ENCODE results near the gene PCBP3. TPM values are rescaled to one million over a fixed set of nuclear protein-coding genes. Genes with fewer than 3 reads are reported as not detected.

PCBP3 gene
- total and polyA plus RNA-seq, 2 of the 8 experiments (the other 6 are each of a cell fraction or from before 2014, with no cell fraction given): 3.5 to 6.3 TPM

DNA sequence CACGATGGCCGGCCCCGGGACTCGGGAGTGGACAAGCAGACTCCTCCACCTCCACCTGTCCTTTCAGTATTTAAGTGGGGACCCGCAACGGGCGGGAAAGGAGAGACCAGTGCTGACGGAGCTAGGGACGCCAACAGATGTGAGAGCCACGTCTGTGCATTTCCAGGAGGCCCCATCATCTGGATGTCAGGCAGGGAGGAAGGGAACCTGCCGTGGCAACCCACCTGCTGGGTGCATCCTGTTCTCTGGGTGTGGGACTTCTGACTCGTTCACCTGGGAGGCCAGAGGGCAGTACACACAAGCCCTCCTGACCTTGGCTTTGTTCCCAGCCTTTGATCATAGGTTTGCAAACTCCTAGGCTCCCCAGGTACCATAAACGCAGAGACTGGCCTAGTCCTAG is 5.6 kb upstream of the PCBP3 start:
- Histone ChIP-seq H3K36me3 (ENCODE audit: control insufficient read depth in 2 of 4, insufficient read depth in 4 of 4, low read length in 3 of 4) (no peaks in the 10 kb centered on the region; a peak in 1 of 8 replicates), H3K4ac (replicated peaks; ENCODE audit: insufficient read length, low read depth, low read length) (no peak overlapping the region), H2BK15ac (ENCODE audit: low read length) (no peak overlapping the region), H3K79me2 (ENCODE audit: control insufficient read depth in 1 of 2, insufficient read depth in 2 of 2, low read length in 2 of 2) (no peaks in the 10 kb centered on the region), H3K27me3 (replicated peaks in 1 of 4; ENCODE audit: control insufficient read depth in 3 of 4, extremely low read depth in 1 of 4, insufficient read depth in 3 of 4, low read length in 3 of 4) (peaks cover 0 to 20% (median 14%) of the 10 kb centered on the region in 4 experiments; a peak in 6 of 7 replicates), H3K4me1 (replicated peaks in 1 of 4; ENCODE audit: control insufficient read depth in 3 of 4, insufficient read depth in 4 of 4, low read length in 3 of 4) (peaks cover 2 to 8% (median 5%) of the 10 kb centered on the region in 4 experiments; a peak in 4 of 7 replicates), H3K4me3 (ENCODE audit: extremely low read depth in 1 of 4, insufficient read depth in 2 of 4, low read depth in 3 of 4, low read length in 4 of 4) (no peak overlapping the region), H2BK5ac (ENCODE audit: low read depth, low read length) (no peak overlapping the region), H3K4me2 (ENCODE audit: insufficient read depth in 1 of 2, low read depth in 2 of 2, low read length in 2 of 2) (no peak overlapping the region), H2BK20ac (ENCODE audit: low read length) (no peak overlapping the region), H2BK120ac (replicated peaks; ENCODE audit: low read depth, low read length) (no peak overlapping the region), H2AK5ac (ENCODE audit: low read depth, low read length) (no peak overlapping the region), H4K8ac (ENCODE audit: extremely low read depth, insufficient read depth, low read length) (no peak overlapping the region), H2BK12ac (ENCODE audit: low read depth, low read length) (0 out of 2 replicates have a peak overlapping the region, but pooled peaks have one; percentile 17), H3K23ac (ENCODE audit: insufficient read length) (no peak overlapping the region), H3K23me2 (ENCODE audit: low read depth, low read length) (peaks cover 22% of the 10 kb centered on the region), H3K9ac (replicated peaks in 1 of 4; ENCODE audit: extremely low read depth in 1 of 4, low read depth in 3 of 4, low read length in 3 of 4) (no peak overlapping the region), H3K18ac (ENCODE audit: extremely low read depth, low read length) (no peak overlapping the region), H3K56ac (replicated peaks; ENCODE audit: insufficient read length, low read depth, low read length) (no peak overlapping the region), H4K91ac (replicated peaks; ENCODE audit: insufficient read length, low read length) (no peak overlapping the region), H3K14ac (ENCODE audit: insufficient read length) (no peak overlapping the region), H4K5ac (ENCODE audit: insufficient read length, low read depth, low read length) (no peak overlapping the region), H3K79me1 (ENCODE audit: low read depth, low read length) (no peaks in the 10 kb centered on the region), H4K20me1 (replicated peaks in 1 of 2; ENCODE audit: control insufficient read depth in 1 of 2, insufficient read depth in 2 of 2, low read length in 2 of 2) (peaks cover 0 to 16% of the 10 kb centered on the region in 2 experiments), H3K27ac (ENCODE audit: low read depth, low read length) (no peak overlapping the region), H2AFZ (ENCODE audit: low read length) (no peak overlapping the region), H3K9me3 (ENCODE audit: insufficient read depth in 2 of 2, low read depth in 1 of 2, low read length in 1 of 2) (peaks cover 3 to 9% of the 10 kb centered on the region in 2 experiments; a peak in 2 of 4 replicates)
- 80% methylated on average over 9 of the region's 13 CpGs; no CpG with 5 or more reads in 1 of the 2 experiments for WGBS, 2 experiments (ENCODE audit: extremely low coverage in 1 of 2, insufficient coverage in 1 of 2, insufficient read length in 1 of 2, insufficient replicate concordance in 2 of 2, low coverage in 1 of 2, low lambda C conversion rate in 2 of 2, missing lambda C conversion rate in 1 of 2)
- FAIRE-seq: no peak
- CTCF ChIA-PET (ENCODE audit: partially characterized antibody): interaction anchor here (0.7 to 1.1 kb wide), 3 partner anchors 43 to 82 kb away, joined by 3 read pairs; no protein-coding TSS in a partner anchor
- POLR2A ChIA-PET (ENCODE audit: partially characterized antibody): no interaction called here
- no peak for DNase-seq (ENCODE audit: low read depth in 1 of 2, low spot score in 2 of 2)
- TF ChIP-seq BCL11A (IDR thresholded peaks at IDR 0.05; ENCODE audit: low read depth in 2 of 2, low read length in 2 of 2) (no peak), CHD2 (IDR thresholded peaks at IDR 0.05; ENCODE audit: low read length) (no peak), TAF7 (optimal IDR thresholded peaks at IDR 0.05; ENCODE audit: borderline replicate concordance, low read depth, low read length) (no peak), PHF8 (conservative IDR thresholded peaks at IDR 0.05; ENCODE audit: low read depth, low read length) (no peak), SIRT6 (IDR thresholded peaks at IDR 0.05; ENCODE audit: low read length) (no peak), CEBPB (IDR thresholded peaks at IDR 0.05; ENCODE audit: low read depth, low read length) (no peak), TAF1 (IDR thresholded peaks at IDR 0.05; ENCODE audit: low read depth, low read length) (no peak)
- TF ChIP-seq, protein P1, sequence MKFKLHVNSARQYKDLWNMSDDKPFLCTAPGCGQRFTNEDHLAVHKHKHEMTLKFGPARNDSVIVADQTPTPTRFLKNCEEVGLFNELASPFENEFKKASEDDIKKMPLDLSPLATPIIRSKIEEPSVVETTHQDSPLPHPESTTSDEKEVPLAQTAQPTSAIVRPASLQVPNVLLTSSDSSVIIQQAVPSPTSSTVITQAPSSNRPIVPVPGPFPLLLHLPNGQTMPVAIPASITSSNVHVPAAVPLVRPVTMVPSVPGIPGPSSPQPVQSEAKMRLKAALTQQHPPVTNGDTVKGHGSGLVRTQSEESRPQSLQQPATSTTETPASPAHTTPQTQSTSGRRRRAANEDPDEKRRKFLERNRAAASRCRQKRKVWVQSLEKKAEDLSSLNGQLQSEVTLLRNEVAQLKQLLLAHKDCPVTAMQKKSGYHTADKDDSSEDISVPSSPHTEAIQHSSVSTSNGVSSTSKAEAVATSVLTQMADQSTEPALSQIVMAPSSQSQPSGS (IDR thresholded peaks at IDR 0.05; ENCODE audit: low read length): no peak
